ENCODE results near the gene NEDD8. TPM values are rescaled to one million over a fixed set of nuclear protein-coding genes. Genes with fewer than 3 reads are reported as not detected.
A peak's percentile ranks its signal among the peaks of the same experiment; 100 is the strongest.

Gene NEDD8
- total RNA-seq, 2 experiments from 2014 or later = 167 to 172 TPM

GRCh38 chr14:24262821-24263733, 30.9 kb upstream of the NEDD8 start, which contains the start of gene TGM1:
Gene TGM1 (minus strand): TSS chr14:24263177. CDS start chr14:24262352, 825 bp downstream.
- intact Hi-C loops (cut with micrococcal nuclease) = no loop called here
- H3K4me1 Mint-ChIP-seq (ENCODE audit: low read depth) = no peaks in the 10 kb centered on the region
- H3K27ac Mint-ChIP-seq = no peak within 1 kb of the TSS
- ATAC-seq (peak; percentile 34), DNase-seq (no peak)
- no peaks in the 10 kb centered on the region for H3K27me3 Mint-ChIP-seq
- H3K9me3 Mint-ChIP-seq = no peaks in the 10 kb centered on the region
- ChIA-PET POLR2A (interaction anchor here (0.9 to 2.0 kb wide), 4 partner anchors 8 to 168 kb away, joined by 3 to 10 read pairs (median 4); partner anchors contain the start of gene RABGGTA), CTCF (interaction anchor here (1.1 to 2.1 kb wide), 5 partner anchors 8 to 47 kb away, joined by 3 to 9 read pairs (median 4); partner anchors contain the start of genes LTB4R2, RABGGTA and TINF2)
- no peak within 1 kb of the TSS for H3K4me3 Mint-ChIP-seq
- H3K36me3 Mint-ChIP-seq (ENCODE audit: low read depth) = peaks cover 8% of the 10 kb centered on the region
- TF ChIP-seq, protein P1, sequence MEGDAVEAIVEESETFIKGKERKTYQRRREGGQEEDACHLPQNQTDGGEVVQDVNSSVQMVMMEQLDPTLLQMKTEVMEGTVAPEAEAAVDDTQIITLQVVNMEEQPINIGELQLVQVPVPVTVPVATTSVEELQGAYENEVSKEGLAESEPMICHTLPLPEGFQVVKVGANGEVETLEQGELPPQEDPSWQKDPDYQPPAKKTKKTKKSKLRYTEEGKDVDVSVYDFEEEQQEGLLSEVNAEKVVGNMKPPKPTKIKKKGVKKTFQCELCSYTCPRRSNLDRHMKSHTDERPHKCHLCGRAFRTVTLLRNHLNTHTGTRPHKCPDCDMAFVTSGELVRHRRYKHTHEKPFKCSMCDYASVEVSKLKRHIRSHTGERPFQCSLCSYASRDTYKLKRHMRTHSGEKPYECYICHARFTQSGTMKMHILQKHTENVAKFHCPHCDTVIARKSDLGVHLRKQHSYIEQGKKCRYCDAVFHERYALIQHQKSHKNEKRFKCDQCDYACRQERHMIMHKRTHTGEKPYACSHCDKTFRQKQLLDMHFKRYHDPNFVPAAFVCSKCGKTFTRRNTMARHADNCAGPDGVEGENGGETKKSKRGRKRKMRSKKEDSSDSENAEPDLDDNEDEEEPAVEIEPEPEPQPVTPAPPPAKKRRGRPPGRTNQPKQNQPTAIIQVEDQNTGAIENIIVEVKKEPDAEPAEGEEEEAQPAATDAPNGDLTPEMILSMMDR (IDR thresholded peaks at IDR 0.05) = no peak

- ChIA-PET CTCF (interaction anchor here (0.9 to 2.1 kb wide), 4 partner anchors 9 to 76 kb away, joined by 3 to 9 read pairs (median 6); partner anchors contain the start of genes RABGGTA and TINF2), POLR2A (interaction anchor here (0.8 to 2.0 kb wide), 2 partner anchors 9 to 28 kb away, joined by 3 to 10 read pairs; partner anchors contain the start of gene RABGGTA)
- TF ChIP-seq, protein P1 (IDR thresholded peaks at IDR 0.05) = no peak
- Mint-ChIP-seq H3K27ac (no peak overlapping the region), H3K27me3 (no peaks in the 10 kb centered on the region), H3K4me1 (ENCODE audit: low read depth) (no peaks in the 10 kb centered on the region), H3K36me3 (ENCODE audit: low read depth) (peaks cover 4% of the 10 kb centered on the region), H3K4me3 (no peak overlapping the region), H3K9me3 (no peaks in the 10 kb centered on the region)
- DNase-seq = no peak
- intact Hi-C loops (cut with micrococcal nuclease) = no loop called here
- ATAC-seq = no peak
Observed at GRCh38 chr14:24261969-24262327, 29.8 kb upstream of the NEDD8 start.

DNA sequence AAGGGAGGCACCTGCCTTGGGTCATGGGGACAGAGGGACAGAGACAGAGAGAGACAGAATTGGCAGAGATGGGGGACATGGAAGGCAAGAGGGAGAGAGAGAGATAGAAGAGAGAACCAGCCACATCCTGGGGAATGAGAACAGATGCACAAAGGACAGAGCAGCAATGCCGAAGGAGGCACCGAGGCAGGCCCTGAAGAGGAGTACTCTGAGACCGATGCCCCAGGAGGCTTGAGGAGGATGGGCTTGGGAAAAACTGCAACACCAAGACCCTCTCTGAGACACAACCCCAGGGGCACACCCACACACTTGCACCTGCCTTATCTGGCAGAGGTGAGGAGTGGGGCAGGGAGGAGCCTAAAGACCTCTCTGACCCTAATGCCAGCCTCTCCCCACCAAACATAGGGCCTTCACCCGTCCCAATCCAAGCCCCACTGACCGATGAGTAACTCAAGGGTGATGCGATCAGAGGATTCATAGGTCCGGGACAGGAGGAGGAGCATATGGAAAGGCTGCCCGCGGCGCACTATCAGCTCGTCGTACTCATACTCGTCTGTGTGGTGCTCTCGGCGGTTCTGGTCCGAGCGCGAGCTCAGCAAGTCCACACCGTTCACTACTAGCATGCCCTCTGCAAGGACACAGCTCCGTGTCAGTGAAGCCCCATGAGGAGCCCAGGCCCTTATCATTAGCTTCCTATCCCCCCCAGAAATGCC, 29.2 kb upstream of the NEDD8 start:
- ATAC-seq (no peak), DNase-seq (no peak)
- ChIA-PET POLR2A (interaction anchor here (0.8 to 2.0 kb wide), 2 partner anchors 10 to 29 kb away, joined by 3 to 10 read pairs; partner anchors contain the start of gene RABGGTA), CTCF (interaction anchor here (0.9 to 2.1 kb wide), 5 partner anchors 10 to 76 kb away, joined by 3 to 9 read pairs (median 4); partner anchors contain the start of genes RABGGTA and TINF2)
- H3K4me3 Mint-ChIP-seq = no peak overlapping the region
- no peaks in the 10 kb centered on the region for H3K4me1 Mint-ChIP-seq (ENCODE audit: low read depth)
- no peak overlapping the region for H3K27ac Mint-ChIP-seq
- intact Hi-C loops (cut with micrococcal nuclease) = no loop called here
- TF ChIP-seq, protein P1 (IDR thresholded peaks at IDR 0.05) = no peak
- H3K9me3 Mint-ChIP-seq = no peaks in the 10 kb centered on the region
- no peaks in the 10 kb centered on the region for H3K36me3 Mint-ChIP-seq (ENCODE audit: low read depth)
- no peaks in the 10 kb centered on the region for H3K27me3 Mint-ChIP-seq

DNA sequence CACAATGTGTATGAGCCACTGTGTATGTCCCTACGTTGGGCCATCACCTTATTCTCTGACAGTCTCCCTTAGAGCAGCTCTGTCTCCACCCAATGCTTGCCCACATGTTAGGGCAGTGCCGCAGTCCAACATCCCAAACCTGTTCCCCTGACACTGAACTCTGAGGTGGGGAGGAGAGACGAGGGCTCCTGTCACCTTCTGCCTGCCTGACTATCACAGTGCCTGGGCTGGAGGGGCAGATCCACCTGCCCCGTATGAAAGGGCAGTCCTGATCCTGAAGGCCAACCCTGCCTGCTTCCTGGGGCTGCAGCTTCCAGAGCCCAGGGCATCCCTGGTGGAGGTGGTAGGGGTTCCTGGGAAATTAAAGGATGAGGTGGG, 28.6 kb upstream of the NEDD8 start:
- ChIA-PET CTCF (interaction anchor here (1.1 kb wide), 1 partner anchor 48 kb away, joined by 3 read pairs; no protein-coding TSS in a partner anchor), POLR2A (interaction anchor here (2.0 kb wide), 1 partner anchor 10 kb away, joined by 10 read pairs; the partner anchor contains the start of gene RABGGTA)
- Mint-ChIP-seq H3K27me3 (no peaks in the 10 kb centered on the region), H3K27ac (no peak overlapping the region), H3K9me3 (no peaks in the 10 kb centered on the region), H3K36me3 (ENCODE audit: low read depth) (no peaks in the 10 kb centered on the region), H3K4me1 (ENCODE audit: low read depth) (no peaks in the 10 kb centered on the region), H3K4me3 (no peak overlapping the region)
- TF ChIP-seq, protein P1 (IDR thresholded peaks at IDR 0.05) = no peak
- ATAC-seq = no peak
- no peak for DNase-seq
- intact Hi-C loops (cut with micrococcal nuclease) = no loop called here

Measured in activated CD8-positive, alpha-beta T cell treated with anti-CD3 and anti-CD28 coated beads for 36 hours (primary cell).